GM21447 (cell line): ENCODE results near the gene TOE1.

ENCODE experiments used
- ATAC-seq: cut with Tn5 transposase; IDR thresholded peaks from one replicate; pipeline ENCODE4 v1.9.1; 2021; ENCODE audit not compliant: unreplicated experiment

Gene TOE1

DNA sequence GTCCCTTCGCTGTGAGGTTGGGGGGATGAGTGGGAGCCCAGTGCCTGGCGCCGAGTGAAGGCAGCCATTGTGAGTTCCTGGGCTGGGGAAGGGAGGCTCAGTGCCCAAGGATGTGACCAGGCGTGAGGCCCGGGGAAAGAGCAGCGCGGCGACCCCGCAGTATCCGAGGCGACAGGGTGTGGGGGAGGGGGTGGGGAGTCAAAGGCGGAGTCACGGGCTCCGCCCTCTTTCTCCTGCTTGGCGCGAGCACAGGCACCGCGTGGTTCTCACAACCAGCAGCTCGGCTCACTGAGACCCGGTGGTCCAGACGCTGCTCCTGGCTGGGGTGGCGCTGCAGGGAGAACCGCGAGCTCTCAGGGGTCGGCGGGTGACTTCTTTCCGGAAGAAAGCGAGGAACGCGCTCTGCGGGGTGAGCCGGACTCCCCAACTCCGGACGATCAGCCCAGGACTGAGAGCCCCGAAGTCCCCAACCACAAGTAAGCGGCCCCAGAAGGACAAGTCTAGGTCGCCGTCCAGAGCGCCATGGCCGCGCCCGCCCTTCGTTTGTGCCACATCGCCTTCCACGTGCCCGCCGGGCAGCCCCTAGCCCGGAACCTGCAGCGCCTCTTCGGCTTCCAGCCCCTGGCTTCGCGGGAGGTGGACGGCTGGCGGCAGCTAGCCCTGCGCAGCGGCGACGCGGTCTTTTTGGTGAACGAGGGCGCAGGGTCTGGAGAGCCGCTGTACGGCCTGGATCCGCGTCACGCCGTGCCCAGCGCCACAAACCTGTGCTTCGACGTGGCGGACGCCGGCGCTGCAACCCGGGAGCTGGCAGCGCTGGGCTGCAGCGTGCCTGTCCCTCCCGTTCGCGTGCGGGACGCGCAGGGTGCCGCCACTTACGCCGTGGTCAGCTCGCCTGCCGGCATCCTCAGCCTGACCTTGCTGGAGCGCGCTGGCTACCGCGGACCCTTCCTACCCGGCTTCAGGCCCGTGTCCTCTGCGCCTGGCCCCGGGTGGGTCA, 13.0 kb upstream of the TOE1 start, which contains the start of gene HPDL:
Gene HPDL (plus strand): TSS at position 269 of the 997 bp plus-strand sequence. CDS start 254 bp downstream, at position 523.
- ATAC-seq: no peak

DNA sequence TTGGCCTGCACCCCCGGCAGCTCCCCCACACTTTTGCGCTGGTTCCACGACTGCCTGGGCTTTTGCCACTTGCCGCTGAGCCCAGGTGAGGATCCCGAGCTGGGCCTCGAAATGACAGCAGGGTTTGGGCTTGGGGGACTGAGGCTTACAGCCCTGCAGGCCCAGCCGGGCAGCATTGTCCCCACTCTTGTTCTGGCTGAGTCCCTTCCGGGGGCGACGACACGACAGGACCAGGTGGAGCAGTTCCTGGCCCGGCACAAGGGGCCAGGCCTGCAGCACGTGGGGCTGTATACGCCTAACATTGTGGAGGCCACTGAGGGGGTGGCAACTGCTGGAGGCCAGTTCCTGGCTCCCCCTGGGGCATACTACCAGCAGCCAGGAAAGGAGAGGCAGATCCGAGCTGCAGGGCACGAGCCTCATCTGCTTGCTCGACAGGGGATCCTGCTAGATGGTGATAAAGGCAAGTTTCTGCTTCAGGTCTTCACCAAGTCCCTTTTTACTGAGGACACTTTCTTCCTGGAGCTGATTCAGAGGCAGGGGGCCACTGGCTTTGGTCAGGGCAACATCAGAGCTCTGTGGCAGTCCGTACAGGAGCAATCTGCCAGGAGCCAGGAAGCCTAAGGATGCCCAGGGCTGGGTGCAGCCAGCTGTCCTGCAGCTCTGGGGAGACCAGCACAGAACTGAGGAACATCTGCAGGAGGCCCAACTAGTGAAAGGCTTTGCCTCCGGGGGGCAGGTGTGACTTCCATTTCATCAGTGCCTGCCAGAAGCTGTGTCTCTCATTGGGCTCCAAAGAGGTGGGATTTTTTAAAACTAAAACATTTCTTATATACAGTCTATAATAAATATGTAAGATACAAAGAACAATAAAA, 12.1 kb upstream of the TOE1 start:
- no peak for ATAC-seq

DNA sequence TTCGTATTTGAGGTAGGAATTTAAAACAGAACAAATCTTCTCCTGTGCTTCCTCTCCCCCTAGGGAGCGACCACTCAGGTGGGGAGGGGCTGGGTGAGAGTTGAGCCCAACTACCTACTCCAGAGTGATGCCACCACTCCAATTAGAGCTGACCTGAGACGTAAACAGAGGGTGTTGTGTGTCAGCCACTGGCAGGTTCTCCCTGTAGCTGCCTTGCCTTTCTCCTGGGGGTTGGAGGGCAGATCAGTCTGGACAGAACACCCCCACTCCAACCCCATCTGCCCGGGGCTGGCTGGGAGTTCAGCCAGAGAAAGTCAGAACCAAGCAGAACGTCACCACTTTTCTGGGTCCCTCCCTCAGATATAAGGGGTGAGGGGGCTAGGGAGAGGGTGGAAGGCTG, 11.3 kb upstream of the TOE1 start:
- no peak for ATAC-seq

DNA sequence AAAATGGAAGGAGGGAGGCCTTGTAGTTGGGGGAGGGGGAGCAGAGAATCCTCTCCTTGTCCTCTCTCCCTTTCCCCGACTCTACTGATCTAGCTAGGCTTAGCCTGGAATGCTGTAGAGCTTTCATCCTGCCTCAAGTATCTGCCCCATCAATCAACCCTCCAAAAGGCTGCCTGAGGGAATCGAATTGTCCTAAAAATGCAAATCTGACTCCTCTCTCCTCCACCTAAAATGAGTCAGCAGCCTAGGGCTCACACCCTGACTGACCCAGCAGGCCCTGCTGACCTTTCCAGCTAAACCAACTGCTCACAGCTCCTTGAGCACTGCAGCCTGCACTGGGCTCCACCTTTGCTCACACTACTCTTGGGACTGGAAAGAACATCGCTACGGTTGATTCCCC, 10.5 kb upstream of the TOE1 start:
- ATAC-seq: no peak

DNA sequence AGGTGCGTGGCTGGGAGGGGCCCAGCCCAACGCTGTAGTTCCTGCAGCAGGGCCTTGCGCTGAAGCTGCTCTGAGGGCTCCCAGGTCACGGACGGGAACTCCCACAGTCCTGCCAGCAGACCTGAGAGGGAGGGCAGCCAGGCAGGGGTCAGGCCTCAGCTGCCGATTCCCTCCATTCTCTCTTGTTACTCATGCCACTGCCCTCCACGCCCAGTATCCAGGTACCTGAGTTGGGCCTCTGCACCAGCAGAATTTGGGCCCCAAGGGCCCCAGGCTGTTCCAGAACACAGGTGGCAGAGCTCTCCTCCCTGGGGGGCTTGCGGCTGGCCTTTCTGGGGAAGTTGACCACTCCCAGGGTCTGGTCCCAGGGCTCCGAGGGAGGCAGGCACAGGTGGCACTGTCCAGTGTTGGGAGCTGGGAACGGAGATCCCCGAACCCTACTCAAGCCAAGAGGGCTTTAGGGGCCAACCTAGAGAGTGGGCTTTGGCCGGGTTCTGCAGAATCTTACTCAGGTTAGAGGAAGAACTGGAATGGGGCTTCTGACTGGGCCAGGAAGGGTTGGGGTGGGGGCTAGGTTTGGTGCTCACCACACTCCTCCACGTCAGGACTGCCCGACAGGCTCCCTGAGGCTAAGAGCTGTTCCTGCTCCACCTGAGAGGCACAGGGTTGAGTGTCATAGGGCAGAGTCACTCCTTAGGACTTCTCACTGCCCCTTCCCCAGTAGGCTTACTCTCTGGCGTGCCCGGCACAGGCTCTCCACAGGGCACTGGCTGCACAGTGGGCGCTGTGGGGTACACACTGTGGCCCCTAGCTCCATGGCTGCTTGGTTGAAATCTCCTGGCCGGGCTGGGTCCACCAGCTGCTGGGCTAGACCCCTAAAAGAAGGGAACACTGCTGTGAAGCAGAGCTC, 8.3 kb upstream of the TOE1 start:
- ATAC-seq: no peak

DNA sequence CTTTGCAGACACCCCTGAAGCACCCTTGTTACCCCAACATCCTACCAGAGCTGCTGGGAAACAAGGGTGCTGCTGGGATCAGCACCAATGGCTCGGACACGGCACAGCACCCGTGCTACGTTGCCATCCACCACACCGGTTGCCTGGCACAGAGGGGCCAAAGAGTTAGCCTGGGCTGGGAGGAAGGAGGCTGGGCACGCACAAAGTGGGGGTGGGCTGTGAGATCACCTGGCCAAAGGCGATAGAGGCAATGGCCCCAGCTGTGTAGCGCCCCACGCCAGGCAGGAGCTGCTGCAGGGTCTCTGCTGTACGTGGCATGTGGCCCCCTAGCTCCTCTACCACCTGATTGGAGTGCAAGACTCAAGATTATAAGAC, 7.6 kb upstream of the TOE1 start:
- ATAC-seq: no peak

DNA sequence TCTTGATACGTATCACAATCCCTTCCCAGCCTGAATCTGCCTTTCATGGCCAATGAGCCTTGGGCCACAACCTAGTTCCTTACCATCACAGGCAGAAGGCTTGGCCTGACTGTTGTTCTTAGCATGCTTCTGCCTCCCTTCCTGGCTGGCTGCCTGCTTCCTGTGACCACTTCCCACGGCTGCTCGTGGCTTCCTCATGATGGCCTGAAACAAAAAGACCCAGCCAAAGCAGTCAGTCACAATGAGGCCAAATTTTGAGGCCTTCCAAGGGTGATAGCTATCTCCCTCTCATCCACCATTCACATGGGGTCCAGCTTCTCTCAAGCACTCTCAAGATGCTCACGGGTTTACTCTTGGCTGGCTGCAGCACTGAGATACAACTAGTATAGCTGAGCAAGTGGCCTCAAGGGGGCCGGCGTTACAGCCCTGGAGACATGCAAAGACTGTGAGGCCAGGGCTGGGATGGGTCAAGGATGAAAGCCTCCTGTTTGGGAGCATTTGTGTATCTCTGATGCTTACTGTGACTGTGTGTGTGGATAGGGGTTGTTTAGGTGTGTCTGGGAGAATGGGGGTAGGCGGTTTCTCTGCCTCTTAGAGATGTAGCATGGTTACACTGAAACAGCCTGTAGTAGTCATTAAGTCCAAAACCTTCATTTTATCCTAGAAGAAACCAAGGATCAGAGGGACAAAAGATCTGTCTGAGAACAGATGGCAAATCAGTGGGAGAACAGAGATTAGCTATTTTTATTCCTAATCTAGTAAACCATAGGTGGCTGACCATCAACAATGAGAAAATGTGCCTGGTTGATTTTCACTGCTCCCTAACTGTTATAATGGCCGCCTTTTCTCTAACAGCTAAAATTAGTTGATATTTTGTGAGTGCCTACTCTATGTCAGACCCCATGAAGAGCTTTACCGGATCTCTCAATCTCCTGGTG, 5.4 kb upstream of the TOE1 start:
- no peak for ATAC-seq

DNA sequence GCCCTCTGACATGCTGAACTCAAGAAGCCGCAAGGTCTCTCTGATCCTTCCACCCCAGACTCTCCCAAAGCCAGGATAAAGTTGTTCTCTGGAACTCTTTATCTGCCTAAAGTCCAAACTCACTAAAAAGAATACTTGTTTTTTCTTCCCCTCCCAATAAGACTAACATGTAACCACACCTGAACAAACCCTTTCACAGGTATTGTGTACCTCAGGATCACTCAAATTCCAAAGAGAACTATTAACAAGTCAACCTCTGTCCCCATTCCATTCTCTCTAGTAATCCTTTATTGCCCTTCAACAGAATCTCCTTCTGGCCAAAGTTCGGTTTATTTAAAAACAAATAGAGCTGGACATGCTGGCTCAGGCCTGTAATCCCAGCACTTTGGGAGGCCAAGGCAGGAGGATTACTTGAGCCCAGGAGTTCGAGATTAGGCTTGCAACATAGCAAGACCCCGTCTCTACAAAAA, 4.1 kb upstream of the TOE1 start:
- no peak for ATAC-seq

DNA sequence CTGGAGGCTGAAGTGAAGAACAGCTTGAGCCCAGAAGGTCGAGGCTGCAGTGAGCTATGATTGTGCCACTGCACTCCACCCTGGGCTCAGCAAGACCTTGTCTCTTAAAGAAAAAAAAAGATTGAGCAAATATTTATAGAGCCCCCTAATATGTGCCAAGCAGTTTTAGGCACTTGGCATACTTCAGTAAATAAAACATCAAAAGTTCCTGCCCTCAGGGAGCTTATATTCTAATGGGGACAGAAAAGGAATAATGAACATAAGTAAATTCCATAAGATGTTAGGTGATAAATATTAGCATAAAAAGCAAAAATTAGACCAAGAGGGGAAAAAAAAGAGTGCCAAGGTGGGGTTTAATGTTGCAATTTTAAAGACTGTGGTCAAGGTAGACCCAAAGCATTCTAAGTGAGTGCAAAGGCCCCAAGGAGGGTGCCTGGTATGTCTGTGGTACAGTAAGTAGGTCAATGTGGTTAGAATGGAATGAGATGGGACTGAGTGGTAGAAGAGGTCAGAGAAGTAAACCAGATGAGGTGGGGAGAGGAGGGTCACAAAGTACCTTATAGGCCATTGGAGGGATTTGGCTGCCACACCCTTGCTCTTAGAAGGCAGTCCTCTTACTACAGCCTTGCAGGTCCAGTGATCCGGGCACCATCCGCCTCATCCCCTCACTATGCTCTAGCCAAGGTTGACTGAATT, 2.2 kb upstream of the TOE1 start:
- no peak for ATAC-seq

DNA sequence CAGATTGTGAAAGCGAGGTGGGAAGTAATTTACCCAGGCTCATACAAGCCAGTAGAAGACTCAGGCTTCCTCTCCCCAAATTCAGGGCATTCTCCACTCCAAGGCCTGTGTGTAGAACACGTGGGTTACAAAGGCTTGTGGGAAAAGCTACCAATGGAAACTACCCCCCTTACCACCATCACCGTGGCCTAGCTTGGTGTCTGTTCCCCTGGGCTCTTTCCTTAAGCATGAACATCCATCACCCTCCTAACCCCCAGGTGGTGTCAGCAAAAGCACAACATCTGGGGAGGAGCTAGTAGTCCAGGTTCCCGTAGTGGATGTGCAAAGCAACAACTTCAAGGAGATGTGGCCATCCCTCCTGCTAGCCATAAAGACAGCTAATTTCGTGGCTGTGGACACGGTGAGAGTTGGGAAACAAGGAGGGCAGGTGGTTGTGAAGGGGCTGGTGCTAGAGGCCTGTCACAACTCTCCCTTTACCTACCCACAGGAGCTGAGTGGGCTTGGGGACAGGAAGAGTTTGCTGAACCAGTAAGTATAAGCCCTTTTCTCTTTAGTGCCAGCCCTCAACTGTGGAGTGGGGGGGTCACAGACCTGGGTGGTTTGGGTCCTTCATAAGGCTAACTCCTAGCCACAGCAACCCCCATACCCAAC, 971 bp downstream of the TOE1 start:
- ATAC-seq: no peak

DNA sequence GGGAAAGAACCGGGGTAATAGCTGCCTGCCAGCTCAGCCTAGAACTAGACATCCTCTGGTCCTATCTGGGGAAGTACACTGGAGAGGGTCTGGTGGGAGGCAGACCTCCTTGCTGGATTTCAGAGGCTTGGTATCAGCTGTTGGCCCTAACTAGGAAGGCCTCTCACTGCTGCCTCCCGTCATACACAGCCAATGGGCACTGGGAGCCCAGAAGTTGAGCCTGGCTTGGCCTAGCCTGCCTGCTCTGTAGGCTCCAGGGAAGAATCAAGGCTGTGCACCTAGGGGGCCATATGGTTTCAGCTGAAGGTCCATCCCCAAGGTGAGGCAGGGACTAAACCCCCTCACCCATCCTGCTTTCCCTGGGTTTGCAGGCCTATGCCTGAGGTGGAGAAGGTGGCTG, 4.5 kb downstream of the TOE1 start:
- ATAC-seq: no peak

DNA sequence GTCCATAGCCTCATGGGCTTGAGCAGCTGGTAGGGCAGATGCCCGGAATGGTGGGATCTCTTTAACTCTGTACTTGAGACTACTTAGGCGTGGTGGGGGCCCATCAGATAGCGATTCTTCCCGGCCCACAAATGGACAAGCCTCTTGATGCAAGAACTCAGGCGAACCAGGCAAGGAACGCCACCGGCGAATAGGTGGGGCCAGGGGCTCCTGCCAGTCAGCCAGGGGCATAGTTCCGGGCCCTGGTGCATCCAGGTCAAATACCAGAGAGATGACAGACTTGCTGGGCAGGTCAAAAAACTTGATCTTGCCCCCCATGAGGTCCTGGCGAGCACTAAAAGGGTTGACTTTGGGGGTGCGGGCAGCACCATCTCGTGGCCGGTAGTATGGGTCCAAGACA, 5.0 kb downstream of the TOE1 start:
- no peak for ATAC-seq

DNA sequence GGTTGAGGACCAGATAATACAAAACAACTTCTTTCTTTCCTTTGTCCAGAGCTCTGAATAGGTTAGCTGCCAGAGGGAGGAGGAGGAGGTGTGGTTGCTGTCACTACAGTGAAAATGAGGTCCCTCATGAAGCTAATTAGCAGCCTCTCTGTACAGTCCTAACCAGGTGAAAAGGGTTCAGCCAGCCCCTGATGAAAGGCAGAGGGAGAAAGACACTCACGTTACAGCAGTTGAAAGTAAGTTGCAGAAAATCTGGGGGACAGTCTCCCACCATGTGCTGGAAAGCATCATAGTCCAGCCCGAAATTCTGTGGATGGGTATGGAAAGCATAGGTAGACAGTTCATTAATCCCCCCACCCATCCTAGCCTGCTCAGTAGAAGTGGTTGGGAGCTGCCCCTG, 6.5 kb downstream of the TOE1 start:
- no peak for ATAC-seq

DNA sequence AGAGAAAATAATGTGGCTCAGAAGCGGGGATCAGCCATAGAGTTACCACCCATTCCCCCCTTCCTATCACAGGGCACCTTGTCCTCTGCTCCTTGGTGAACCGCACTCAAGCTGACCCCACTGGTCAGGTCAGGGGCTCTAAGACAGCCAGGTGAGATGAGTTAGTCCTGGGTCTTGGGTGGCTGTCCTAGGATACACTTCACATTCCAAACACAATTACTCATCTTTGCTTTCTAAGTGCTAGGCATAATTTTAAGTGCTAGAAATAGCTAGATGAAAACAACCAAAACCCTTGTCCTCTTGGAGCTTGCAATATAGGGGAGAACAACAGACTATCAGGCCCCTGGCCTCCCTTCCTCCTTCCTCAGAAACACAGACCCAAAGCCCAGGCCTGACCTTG, 8.1 kb downstream of the TOE1 start:
- no peak for ATAC-seq

DNA sequence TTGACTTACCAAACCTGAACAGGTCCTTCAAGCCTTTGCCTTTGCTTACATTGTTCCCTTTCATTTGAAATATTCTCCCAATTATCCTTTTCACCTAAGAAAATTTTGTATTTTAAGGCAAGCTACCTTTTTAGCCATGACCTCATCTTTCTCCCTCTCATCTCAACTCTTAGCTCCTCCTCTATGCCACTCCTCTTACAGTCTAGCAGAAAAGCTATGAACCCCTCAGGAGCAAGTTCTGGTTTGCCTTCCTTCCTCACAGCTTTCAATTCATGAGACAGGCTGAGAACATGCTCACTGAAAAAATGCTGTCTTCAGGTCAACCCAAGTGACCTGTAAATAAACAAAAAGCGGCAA, 8.6 kb downstream of the TOE1 start:
- no peak for ATAC-seq

DNA sequence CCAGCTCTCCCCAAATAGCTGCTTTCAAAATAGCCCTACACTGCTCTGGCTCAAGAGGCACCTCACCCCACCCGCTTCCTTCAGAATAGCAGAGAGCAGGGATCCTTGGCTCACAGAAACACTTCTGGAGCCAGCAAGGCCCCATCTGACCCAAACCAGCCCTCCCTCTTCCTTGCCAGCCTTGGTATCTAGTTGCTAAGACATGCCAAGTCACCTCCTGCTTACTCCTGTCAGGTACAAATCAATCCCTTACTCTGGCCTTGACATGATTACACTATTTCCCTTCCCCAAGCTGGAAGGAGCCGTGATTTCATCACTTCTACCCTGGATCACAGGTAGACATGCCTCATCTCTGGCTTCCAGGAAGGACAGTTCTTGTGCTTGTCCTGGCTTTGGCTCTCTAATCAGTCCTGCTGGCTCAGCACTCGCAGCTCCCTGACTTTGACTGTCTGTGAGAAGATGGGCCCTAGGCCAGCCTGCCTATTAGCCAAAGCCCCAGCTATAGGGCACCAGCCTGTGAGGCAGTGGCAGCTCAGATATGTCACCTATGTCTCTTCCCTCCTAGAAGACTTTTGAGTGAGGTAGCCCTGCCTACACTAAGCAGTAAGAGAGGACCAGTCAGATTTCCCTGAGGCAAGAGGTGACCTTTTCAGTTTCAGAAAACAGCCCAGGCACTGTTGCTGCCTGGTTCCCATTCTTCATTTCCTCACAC, 9.2 kb downstream of the TOE1 start:
- ATAC-seq: no peak

DNA sequence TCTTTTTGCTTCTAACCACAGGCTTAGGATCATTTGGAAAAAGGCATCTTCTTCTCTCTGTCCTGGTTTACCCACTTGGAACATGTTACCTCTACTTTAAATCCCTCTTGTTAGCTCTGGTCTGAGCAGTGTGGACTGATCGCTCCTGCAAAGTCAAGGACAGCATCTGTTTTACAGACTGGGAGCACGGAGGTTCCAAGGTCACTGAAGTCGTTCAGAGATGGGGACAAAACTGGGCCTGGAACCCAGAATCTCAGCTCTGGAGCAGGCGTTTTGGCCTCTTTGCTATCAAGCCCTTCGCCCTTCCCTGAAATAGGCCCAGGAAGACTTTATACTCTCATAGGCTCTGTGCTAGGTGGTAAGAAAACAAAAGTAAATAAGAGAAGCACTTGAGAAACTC, 11.5 kb downstream of the TOE1 start:
- no peak for ATAC-seq

DNA sequence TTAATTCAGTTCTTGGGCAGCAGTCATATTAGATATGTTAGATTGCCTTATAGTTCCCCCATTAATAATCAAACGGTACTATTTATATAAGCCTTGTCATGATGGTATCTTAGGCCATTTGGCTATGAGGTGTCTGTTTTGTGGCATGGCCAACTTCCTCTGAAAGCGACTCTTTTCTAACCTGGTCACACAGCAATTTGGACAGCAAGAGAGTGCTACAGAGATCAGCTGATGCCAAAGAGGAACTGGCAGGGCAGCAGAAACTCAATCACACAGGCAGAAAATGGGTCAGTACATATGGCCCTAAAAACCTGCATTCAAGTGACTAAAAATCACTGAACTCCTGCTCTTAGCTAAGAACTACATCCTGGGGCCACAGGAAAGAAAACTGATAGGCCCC, 13.7 kb downstream of the TOE1 start:
- ATAC-seq: no peak
